Activated CD8-positive, alpha-beta memory T cell treated with anti-CD3 and anti-CD28 coated beads, Interleukin-2, amount 50 U/mL, for 4 hours (primary cell): ENCODE measurements around the gene CACUL1.
"Not testable (repeated sequence)": the region's sequence is repeated elsewhere in the genome, so short reads cannot be mapped to it uniquely, and the experiment has no call there.

ENCODE experiments used
- DNase-seq: peaks from one replicate; pipeline ENCODE4 v3.0.0-alpha.2; 2020

The CACUL1 gene

DNA sequence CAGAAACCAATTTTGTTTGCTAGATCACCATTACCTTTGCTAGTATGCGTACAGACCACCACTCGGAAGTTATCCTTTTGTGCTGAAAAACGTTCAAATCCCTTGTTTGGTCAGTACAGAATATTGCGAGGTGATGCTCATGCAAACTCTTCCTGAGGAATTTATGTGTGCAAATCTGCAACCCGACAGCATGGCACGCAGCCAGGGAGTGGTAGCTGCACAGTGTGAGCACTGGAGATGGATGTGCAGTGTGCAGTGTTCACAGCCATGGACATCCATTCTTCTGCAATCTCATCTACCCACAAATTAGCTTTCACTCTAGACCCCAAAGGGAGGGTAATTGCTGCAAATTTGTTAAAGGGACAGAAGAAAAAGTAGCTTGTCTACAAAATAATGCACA, 72.2 kb downstream of the CACUL1 start:
- no peak for DNase-seq

DNA sequence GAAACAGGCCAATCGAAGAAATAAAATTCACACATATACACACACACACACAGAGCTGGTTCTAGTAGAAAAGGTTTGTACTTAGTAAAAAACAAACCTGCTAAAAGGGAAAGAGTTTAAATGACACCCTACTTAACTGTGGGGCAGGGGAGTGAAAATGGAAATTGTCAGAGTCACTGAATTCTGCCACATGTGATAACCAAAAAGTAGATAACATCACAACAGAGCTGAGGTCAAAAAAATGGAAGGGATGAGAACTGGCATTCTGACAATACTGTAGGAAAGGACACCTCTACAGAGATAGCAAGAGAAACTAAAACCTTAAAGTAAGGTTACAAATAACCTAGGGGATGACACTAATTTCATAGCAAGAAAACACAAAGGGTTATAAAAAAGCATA, 74.6 kb downstream of the CACUL1 start:
- no peak for DNase-seq

DNA sequence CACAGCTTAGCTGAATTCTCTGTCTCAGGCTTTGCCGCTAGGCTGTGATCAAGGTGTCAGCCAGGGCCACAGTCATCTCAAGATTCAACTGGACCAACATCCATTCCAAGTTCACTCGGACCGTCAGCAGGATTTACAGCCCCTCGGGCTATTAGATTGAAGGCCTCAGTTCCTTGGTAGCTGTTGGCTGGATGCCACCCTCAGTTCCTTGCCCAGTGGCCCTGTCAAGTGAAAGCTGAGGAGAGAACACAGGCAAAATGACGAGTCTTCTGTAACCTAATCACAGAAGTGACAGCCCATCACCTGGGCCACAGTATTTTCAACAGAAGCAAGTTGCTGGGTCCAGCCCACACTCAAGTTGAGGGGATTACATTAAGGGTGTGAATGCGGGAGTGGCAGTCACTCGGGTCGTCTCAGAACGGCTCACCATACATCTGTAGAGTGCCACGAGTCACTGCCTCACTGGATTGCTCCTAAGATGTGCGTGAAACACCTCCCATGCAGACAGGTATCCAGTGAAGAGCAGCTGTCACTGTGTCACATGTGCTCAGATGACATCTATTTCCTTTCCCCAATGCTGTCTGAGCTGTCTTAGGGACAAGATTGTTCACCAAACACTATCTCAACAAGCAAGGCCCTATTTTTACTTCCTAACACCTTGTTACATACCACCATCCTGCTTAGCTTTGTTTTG, 80.4 kb downstream of the CACUL1 start:
- DNase-seq: no peak

DNA sequence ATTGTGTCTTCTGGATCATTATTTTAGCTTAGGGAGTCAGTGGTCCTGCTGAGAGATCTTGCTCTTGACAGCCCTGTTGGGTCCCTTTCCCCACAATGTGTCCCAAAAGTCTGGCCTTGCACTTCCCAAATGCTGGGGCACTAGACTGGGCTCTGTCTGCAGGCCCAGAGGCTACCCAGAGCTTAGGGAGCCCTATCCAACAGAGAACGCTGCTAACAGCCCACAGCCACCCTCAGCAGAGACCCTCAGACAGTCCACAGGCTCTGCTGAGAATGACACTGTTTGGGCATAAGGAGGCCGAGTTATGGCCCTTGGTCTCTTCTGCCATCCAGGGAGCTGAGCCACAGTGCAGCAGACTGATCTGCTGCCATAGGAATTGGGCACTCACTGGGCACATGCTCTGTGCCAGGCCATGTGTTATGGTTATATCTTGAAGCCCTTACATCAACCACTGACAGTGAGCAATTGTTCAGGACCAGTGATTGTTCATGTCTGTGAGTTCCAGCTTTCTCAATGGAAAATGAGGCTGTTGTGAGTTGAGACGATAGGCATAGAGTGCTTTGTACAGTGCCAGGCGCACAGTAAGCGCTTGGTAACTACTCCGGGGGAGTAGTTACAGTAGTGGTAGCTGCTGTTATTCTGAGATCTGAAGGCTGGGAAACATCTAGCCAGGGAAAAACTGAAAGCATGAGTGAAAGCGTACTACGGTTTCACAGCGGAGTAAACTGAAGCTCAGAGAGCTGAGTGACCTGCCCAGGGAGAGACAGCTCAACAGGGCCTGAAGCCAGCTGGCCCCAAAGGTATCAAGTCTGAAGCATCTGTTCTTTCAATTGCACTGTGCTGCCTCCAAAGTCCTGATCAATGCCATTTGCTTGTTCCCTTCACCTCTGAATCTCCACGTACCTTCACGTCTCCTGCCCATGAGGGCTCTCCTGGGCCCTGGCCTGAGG, 81.7 kb downstream of the CACUL1 start:
- no peak for DNase-seq

DNA sequence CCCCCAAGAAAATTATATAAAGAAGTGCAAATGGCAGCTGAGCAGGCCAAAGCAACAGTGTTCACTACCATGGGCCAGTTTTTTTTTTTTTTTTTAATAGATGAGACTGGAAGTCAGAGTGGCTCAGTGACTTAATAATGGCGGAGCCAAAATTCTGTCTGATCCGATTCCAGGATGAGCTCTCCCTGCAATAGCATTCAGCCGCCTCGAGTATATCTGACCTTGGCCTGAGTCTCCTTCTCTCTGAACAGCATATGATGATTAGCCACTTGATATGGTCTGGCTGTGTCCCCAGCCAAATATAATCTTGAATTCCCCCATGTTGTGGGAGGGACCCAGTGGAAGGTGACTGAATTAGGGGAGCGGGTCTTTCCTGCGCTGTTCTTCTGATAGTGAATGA, 82.6 kb downstream of the CACUL1 start:
- DNase-seq: no peak

DNA sequence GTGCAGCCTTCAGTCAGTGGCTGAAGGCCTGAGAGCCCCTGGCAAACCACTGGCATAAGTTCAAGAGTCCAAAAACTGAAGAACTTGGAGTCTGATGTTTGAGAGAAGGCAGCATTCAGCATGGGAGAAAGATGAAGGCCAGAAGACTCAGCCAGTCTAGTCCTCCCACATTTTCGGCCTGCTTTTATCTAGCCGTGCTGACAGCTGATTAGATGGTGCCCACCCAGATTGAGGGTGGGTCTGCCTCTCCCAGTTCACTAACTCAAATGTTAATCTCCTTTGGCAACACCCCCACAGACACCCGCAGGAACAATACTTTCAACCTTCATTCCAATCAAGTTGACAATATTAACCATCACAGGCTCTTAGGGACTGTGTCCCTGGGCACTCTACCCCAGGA, 83.5 kb downstream of the CACUL1 start:
- DNase-seq: not testable (repeated sequence)

DNA sequence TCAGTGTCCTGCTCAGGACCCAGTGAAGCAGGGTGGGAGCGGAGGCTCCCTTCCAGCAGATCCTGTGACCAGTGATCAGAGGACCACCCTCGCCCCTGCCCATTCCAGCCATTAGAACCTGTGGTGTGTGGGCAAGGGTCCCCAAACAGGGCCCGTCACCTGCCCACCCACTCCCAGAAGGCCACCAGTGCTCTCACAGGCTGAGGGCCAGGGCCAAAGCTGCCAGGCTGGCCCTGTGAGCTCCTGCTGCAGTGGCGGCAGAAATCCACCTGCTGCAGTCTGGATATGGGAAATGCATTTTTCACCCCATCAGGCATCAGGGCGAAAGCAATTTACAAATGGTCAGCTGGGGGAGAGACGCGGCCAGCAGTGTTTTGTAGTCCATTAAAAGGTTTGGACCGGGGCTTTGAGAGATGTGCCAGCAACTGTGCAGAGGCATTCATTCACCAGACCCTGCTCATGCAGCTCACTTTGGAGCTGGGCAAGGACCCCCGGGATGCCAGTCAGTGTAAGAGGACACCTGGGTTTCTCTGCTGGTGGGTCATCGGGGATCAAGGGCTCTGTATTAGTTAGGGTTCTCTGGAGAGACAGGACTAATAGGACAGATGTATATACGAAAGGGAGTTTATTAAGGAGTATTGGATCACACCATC, 84.2 kb downstream of the CACUL1 start:
- DNase-seq: no peak

DNA sequence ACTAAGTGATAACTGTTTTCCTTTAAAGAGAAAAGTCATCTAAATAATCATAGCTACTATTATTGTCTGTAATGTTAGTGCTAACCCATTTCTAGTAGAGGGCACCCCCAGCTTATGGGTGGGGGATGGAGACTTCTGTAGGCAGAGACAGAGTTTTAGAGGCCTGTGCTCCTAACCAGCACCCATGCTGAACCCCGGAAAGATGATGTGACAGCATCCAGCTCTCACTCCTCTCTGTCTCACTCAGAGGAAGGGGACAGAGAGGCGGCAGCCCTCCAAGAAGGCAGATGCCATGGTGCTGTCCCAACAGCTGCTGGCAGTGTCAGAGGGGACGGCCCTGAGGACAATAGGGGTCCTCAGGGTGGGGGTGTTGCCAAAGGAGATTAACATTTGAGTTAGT, 84.9 kb downstream of the CACUL1 start:
- DNase-seq: no peak

DNA sequence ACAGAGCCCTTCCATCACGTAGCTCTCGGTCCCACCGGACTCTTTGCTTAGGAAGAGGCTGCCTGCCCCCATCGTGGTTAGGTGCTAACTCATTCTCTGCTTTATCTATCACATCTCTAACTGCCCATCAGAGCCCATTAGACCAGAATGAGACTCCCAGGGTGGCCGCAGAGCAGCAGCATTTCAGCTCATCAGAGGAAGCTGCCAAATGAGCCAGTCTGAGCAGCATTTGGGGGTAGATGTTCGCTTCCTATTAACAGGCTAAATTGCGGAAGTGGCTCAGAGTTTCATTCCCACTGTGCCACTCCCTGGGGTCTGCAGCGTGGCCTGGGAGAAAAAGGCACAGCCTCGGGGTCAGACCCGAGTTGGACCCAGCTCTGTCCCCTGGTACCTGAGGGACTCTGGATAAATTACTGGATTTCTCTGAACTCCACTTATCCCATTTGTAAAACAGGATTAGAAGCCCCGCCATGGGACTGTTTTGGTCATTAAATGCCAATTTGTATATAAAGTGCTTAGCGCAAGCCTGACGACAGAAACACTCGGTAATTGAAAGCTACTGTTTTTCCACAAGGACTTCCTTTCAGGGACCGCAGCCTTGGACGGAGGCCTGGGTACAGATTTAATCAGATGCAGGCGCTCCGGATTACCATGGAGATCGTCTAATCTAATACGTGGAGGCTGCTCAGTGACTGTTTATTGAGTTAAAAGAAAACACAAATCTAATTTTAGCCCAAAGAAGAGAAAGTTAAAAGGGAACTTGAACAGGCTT, 85.6 kb downstream of the CACUL1 start:
- no peak for DNase-seq

DNA sequence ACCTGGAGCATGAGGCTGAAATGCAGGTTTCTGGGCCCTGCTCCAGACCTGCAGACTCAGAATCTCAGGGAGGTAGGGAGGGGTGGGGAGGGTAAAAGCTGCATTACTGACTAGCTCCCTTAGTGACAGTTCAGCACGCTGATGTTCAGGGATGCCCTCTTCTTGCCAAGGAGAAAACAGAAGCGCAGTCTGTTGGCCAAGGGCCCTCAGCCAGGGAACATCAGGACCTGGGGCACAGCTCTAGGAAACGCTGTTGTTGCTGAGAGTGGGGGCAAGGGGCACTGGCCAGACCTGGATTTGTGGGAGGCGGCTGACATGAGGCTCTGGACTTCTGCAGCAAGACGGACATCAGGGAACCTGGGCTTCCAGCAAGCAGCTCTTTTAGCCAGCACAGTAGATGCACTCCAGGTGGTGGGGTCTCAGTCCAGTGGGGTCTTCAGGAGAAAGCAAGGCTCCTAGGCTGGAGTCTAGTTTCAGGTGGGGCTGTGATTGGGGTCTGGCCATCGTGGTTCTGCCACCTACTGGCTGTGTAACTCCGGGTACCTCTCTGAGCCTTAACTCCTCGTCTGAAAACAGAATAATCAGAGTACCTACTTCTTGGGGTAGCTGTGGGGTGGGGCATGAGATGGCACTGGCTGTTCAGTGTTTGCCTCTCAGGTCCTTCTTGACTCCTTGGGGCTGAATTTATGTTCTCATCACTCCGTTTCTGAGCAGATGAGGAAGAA, 86.4 kb downstream of the CACUL1 start:
- DNase-seq: no peak

DNA sequence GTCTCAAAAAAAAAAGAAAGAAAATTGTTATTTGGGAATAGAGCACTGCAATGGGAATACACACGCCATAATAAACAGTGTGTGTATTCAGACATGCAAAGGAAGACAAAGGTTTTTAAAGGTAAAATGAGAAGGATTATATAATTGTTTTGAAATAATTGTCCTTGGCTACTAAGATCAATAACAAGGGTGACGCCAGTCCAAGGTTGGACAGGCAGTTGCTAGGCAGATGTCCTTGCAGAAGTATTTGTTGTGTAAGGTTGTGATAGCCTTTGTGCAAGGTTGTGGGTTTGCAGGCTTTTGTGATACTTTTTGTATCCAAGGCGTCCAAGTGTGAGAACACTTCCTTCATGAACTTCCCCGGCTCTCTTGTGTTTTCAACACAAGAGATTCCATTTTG, 87.0 kb downstream of the CACUL1 start:
- no peak for DNase-seq

DNA sequence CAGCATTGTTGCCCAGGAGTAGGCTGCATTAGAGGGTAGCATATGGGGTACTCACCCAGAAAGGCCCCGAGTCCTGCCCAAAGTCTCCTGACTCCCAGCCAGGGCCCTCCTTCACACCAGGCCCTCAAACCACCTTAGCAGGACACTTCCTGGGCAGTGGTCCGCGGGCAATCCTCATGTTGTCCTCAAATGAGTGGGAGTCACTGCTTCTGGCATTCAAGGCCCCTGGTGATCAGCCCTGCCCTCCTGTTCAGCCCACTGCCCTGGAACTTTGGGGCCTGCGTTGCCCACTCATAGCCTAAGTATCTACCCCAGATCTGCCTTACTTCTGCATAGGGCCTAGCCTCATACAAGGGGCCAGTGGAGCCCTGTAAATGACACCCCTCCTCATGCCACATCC, 88.4 kb downstream of the CACUL1 start:
- DNase-seq: no peak

DNA sequence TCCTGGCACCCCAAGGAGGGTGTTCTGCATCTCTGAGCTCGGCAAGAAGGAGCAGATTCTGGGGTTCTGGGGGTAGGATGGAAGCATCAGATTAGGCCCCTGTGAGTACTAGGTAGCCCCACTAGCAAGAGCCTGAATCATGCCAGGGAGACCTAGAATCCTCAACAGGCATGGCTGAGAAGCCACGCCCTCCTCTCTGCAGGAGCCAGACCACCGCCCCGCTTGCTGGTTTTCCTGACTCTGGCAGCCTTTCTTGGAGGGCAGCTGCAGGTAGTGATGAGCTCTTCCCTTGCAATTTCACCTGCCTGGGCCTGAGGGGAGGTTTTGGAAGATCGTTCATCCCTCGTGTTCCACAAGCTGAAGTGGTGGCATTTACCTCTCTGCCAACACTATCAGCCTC, 90.4 kb downstream of the CACUL1 start:
- no peak for DNase-seq

DNA sequence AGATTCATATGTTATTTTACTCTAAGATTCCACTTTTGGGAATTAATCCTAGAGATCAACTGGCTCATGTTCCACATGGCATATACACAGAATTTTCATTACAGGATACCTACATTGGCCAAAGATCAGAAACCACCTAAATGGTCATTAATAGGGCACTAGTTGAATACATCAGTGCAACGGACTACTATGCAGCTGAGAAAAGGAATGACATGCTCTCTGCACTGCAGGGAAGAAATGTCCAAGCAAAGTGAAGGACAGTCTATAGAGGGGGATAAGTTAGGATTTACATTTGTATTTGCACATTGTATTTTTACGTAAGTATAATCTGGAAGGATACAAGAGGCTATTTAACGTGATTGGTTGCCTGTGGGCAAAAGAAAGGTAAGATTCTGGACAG, 91.6 kb downstream of the CACUL1 start:
- no peak for DNase-seq

DNA sequence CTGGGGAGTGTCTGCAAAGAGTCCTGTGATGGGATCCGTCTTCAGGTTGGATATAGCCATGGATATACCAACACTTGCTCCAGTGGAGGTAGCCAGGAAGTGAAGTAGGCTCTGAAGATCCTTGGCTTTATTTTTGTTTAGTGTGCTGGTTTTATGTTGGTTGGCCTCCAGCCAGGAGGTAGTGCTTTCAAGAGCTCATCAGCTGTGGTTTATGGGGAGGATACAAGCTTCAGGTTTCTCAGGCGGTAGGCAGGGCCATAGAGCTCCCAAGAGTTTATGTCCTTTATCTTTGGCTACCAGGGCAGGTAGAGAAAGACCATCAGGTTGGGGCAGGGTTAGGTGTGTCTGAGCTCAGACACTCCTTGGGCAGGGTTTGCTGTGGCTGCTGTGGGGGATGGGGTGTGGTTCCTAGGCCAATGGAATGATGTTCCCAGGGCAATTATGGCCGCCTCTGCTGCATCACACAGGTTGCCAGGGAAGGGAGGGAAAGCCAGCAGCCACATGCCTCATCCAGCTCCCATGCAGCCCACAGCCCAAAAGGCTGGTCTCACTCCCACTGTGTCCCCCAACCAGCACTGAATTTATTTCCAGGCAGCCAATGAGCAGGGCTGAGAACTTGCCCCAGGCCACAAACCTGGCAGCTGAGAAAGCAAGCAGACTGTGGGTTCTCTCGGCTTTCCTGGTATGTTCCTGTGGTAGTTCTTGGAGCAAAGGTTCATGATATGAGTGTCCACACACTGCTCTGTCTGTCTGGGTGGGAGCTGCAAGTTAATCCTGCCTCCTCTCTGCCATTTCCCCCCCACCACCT, 92.3 kb downstream of the CACUL1 start:
- DNase-seq: no peak

DNA sequence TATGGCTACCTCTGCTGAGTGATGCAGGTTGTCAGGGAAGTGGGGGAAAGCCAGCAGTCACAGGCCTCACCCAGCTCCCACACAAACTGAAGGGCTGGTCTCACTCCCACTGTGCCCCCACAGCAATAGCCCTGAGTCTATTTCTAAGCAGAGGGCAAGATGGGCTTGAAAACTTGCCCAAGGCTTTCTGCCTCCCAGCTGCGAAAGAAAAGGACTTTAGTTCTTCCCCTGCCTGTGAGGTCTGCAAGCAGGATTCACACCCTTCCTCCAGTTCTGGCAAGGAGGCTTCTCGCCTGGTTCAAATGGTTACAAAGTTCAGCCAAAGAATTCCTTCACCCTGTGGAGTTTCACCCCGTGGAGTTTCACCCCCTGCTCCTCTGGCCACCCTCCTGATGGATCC, 96.0 kb downstream of the CACUL1 start:
- DNase-seq: no peak

DNA sequence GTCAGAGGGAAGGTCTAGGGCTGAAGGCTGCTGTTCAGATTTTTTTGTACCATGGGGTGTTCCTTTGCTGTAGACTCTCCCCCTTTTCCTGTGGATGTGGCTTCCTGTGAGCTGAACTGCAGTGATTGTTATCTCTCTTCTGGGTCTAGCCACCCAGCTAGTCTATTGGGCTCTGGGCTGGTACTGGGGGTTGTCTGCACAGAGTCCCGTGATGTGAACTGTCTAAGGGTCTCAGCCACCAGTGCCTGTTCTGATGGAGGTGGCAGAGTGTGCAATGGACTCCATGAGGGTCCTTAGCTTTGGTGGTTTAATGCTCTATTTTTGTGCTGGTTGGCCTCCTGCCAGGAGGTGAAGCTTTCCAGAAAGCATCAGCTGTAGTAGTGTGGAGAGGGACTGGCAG, 96.6 kb downstream of the CACUL1 start:
- not testable (repeated sequence) for DNase-seq

DNA sequence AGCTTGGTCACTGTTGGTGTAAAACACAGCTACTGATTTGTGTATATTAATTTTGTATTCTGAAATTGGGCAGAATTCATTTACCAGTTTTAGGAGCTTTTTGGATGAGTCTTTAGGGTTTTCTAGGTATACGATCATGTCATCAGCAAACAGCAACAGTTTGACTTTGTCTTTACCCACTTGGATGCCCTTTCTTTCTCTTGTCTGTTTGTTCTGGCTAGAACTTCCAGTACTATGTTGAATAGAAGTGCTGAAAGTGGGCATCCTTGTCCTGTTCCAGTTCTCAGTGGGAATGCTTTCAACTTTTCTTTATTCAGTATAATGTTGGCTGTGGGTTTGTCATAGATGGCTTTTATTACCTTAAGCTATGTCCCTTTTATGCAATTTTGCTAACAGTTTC, 109.5 kb downstream of the CACUL1 start:
- DNase-seq: not testable (repeated sequence)

DNA sequence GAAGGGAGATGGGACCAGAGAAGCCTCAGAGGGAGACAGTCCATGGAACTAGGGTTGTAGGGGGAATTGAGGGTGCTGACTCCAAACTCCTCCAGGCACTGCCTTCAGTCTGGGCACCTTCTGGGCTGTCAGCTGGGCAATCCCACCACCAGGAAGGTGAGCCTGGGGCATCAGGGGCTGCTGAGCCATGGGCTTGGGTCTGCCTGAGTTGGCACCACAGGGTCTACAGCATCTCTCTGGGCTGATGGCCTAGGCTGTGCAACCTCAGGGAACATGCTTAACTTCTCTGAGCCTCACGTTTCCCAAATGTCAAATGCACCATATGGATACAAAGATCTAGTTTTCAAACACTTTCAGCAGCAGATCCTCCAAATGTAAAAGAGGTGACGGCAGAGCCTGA, 112.5 kb downstream of the CACUL1 start:
- DNase-seq: no peak

DNA sequence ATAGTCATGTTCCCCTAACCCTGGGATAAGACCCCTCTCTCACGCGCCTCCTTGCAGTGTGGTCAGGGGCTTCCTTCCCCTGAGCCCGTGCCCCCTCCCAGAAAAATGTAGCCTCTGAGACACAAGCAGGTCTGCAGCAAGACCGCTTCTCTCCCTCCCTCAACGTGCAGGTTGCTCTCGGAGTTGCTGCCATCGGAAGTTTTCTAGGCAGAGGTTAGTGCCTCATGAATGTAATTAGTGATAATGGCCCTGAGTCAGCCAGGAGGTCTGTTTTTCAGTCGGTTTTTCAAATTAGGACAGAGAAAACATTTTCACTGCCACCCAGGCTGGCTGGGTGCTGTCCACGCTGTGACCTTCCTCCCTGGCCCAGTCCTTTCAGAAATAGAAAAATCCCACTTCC, 116.1 kb downstream of the CACUL1 start:
- DNase-seq: no peak

DNA sequence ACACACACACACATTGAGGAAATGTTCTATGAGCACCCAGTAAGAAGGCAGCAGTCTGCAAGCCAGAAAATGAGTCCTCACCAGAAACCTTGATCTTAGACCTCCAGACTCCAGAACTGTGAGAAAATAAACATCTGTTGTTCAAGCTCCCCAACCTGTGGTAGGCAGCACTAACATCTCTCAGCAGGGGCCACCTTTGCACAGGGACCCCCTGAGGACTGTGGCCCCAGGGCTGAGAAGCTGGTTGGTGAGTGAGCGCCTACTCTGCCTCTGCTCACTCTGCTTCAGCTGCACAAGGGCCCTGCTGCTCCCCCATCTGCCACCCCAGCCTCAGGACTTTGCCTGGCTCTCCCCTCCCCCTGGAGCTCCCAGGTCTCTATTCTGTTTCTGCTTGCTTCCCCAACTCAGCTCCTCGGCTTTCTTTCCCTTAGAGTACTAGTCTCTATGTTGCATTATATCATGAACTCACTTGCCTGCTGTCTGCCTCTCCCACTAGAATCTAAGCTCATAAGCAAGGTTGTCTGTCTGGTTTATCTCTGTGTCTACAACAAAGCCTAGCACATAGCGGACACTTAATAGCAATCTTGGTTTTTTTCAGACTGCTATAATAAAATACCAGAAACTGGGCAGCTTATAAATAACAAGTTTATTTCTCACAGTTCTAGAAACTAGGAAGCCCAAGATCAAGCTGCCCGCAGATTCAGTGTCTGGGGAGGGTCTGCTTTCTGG, 118.9 kb downstream of the CACUL1 start:
- DNase-seq: no peak
